Activated CD8-positive, alpha-beta memory T cell treated with anti-CD3 and anti-CD28 coated beads, Interleukin-2, amount 50 U/mL, for 24 hours (primary cell): ENCODE results near the gene CCDC181.
"Not testable (repeated sequence)": the region's sequence is repeated elsewhere in the genome, so short reads cannot be mapped to it uniquely, and the experiment has no call there.

Source experiments
- DNase-seq: peaks from one replicate; pipeline ENCODE4 v3.0.0-alpha.2; 2020; ENCODE audit errors: extremely low read depth

CCDC181 gene

GRCh38 chr1:169402578-169402977, 24.7 kb downstream of the CCDC181 start:
- DNase-seq = not testable (repeated sequence)

- DNase-seq = no peak
Measured at GRCh38 chr1:169395955-169396354, 31.3 kb downstream of the CCDC181 start.

GRCh38 chr1:169392406-169392805, 34.9 kb downstream of the CCDC181 start:
- no peak for DNase-seq

GRCh38 chr1:169390303-169390702, 37.0 kb downstream of the CCDC181 start:
- no peak for DNase-seq

- no peak for DNase-seq
Measured at GRCh38 chr1:169387399-169387798, 39.9 kb downstream of the CCDC181 start.

GRCh38 chr1:169383449-169383848, 43.8 kb downstream of the CCDC181 start:
- DNase-seq = no peak

GRCh38 chr1:169381162-169381561, 46.1 kb downstream of the CCDC181 start:
- no peak for DNase-seq

- DNase-seq = no peak
Measured at GRCh38 chr1:169371404-169371803, 55.9 kb downstream of the CCDC181 start.

GRCh38 chr1:169368406-169368769, 58.9 kb downstream of the CCDC181 start:
- DNase-seq = no peak

GRCh38 chr1:169367686-169368405, 59.4 kb downstream of the CCDC181 start, which contains the start of the genes BLZF1 and NME7:
Gene BLZF1, plus strand, starts transcription at chr1:169368195. Its CDS starts 1,328 bp downstream, at chr1:169369523.
Gene NME7, minus strand, starts transcription at chr1:169367797. Its CDS starts 87 bp downstream, at chr1:169367710.
- peak; percentile 98 for DNase-seq

- DNase-seq = no peak
Measured at GRCh38 chr1:169367096-169367685, 60.1 kb downstream of the CCDC181 start.

GRCh38 chr1:169364948-169365347, 62.3 kb downstream of the CCDC181 start:
- no peak for DNase-seq

- no peak for DNase-seq
Measured at GRCh38 chr1:169363046-169363730, 64.1 kb downstream of the CCDC181 start.

- DNase-seq = no peak
Measured at GRCh38 chr1:169361281-169361680, 66.0 kb downstream of the CCDC181 start.

GRCh38 chr1:169360415-169360814, 66.9 kb downstream of the CCDC181 start:
- DNase-seq = no peak

- DNase-seq = no peak
Measured at GRCh38 chr1:169348383-169349036, 78.8 kb downstream of the CCDC181 start.

GRCh38 chr1:169347688-169348382, 79.4 kb downstream of the CCDC181 start:
- DNase-seq = no peak

GRCh38 chr1:169346036-169346589, 81.2 kb downstream of the CCDC181 start:
- no peak for DNase-seq

- no peak for DNase-seq
Measured at GRCh38 chr1:169345511-169345910, 81.8 kb downstream of the CCDC181 start.
